Measurements from ENCODE around the gene GTPBP6.
"Not testable (repeated sequence)": the region's sequence is repeated elsewhere in the genome, so short reads cannot be mapped to it uniquely, and the experiment has no call there.

The GTPBP6 gene

GRCh38 chrX:351736-352135 lies 33.1 kb upstream of the GTPBP6 start:
- no peak for DNase-seq (ENCODE audit: low read depth)

- not testable (repeated sequence) for DNase-seq (ENCODE audit: low read depth)
Measured at GRCh38 chrX:351324-351641, 32.7 kb upstream of the GTPBP6 start.

GRCh38 chrX:350534-351323 lies 32.1 kb upstream of the GTPBP6 start:
- no peak for DNase-seq (ENCODE audit: low read depth)

GRCh38 chrX:350148-350533 lies 31.5 kb upstream of the GTPBP6 start:
- DNase-seq (ENCODE audit: low read depth), result no peak

- no peak for DNase-seq (ENCODE audit: low read depth)
Measured at GRCh38 chrX:349702-350101, 31.1 kb upstream of the GTPBP6 start.

GRCh38 chrX:349196-349595 lies 30.6 kb upstream of the GTPBP6 start:
- no peak for DNase-seq (ENCODE audit: low read depth)

DNA sequence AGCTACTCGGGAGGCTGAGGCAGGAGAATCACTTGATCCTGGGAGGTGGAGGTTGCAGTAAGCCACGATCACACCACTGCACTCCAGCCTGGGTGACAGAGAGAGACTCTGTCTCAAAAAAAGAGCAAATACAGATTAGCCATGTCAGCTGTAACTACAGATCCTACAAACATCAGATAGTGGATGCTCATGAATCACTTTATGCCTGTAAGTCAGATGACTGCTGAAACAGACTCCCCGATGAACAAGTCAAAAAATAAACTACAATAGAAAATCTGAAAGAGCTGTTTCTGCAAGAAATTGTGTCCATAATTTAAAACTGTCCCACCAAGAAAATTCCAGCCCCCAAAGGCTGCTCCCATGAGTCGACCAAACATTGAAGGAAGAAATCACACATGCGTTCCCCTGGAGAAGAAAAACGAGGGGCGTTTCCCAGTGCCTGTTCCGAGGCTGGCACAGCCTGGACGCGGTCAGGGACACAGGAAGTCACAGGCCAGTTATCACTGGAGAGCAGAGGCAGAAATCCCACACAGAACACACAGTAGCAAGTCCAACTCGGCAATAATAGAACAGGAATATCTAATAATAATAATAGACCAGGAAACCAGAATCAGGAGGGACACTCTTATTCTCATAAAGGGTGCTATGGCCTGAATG lies 30.0 kb upstream of the GTPBP6 start:
- no peak for DNase-seq (ENCODE audit: low read depth)

- no peak for DNase-seq (ENCODE audit: low read depth)
Measured at GRCh38 chrX:347351-348117, 28.9 kb upstream of the GTPBP6 start.

DNA sequence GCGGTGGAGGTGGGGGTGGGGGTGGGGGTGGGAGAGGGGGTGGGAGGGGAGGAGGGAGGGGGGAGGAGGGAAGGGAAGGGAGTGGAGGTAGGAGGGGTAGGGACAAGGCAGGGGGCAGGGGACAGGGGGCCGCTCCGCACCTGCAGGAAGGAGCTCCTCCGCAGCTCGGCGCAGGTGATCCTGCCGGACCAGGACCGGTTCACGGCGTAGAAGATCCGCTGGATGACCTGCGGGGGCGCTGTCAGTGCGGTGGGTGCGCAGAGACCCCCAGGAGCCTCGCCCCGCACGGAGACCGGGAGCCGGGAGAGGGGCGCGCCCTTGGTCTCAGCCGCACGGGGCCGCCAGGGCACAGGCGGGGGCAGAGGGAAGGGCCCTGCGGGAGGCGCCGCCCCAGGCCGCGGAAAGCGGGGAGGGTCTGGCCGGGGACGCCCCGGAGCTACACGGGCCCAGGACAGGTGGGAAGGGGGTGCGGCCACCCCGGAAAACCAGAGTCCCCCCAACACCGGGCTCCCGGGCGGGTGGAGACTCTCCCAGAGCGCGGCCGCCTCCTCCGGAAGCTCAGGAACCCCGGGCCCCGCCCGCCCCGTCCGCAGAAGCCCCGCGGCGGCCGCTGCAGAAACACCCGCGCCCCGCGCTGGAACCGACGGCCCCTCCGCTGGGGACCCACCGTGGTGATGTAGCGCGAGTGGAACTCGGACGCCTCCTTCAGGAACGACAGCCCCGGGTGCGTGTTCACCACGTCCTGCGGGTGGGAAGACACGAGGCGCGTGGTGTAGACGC lies 27.6 kb upstream of the GTPBP6 start:
- no peak for DNase-seq (ENCODE audit: low read depth)

DNA sequence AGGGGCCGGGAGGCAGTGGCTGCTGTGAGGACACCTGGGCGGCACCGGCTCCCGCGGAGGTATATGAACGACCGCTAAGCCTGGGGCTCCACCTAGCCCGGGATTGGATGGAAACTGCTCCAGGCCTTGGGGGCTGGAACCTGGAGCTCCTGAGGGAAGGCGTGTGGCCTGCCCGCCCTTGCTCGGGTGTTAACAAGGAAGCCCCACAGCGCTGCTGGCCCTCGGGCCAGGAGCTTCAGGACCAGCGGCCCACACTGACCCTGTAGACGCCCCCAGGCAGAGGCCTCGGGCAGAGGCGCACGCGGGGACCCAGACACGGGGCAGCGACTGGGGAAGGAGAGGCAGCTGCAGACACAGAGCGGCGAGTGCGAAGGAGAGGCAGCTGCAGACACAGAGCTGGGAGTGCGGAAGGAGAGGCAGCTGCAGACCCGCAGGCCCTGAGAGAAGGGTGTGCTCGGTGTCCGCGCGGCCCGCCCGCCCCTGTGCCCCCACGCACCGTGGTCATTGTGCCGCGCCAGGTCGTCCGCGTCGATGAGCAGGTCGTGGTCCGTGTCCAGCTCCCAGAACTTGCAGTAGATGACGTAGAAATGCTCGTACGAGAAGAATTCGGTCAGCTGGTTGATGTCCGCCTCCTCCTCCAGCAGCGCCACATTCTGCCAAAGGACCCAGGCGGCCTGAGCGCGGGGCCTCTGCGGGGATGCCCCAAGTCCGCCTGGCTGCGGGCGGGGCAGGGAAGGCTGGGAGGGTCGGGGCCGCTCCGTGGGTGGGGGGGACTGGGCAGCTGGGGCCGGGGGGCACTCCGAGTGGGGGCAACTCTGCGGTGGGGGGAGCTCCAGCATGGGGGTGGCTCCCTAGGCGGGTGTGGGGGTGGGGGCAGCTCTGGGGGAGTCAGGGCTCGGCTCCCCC lies 26.7 kb upstream of the GTPBP6 start:
- DNase-seq (ENCODE audit: low read depth), result no peak

GRCh38 chrX:344371-344901 lies 25.8 kb upstream of the GTPBP6 start:
- no peak for DNase-seq (ENCODE audit: low read depth)

DNA sequence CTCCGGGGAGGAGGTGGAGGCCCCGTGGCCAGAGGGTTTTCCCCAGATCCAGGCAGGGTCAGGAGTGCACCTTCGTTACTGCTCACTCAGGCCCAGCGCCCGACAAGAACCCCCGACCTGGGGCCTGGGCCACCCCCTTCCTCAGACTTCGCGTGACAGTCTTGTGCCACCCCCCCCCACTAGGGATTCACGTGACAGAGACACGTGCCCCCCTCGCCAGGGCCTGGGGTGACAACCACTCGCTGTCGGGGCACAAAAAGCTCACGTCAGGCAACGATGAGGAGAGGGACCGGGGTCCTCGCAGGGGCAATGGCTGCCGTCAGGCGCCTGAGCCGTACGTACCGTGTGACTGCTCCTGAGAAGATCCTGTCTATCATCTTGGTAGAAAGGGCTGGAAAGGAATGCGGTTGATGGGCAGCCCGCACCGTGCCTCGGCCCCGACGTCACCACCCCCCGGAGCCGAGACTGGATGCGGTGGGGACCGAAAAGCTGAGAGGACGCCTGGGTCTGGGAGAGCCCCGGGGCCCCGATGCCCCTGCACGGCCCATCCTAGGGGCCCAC lies 23.0 kb upstream of the GTPBP6 start:
- DNase-seq (ENCODE audit: low read depth), result no peak

DNA sequence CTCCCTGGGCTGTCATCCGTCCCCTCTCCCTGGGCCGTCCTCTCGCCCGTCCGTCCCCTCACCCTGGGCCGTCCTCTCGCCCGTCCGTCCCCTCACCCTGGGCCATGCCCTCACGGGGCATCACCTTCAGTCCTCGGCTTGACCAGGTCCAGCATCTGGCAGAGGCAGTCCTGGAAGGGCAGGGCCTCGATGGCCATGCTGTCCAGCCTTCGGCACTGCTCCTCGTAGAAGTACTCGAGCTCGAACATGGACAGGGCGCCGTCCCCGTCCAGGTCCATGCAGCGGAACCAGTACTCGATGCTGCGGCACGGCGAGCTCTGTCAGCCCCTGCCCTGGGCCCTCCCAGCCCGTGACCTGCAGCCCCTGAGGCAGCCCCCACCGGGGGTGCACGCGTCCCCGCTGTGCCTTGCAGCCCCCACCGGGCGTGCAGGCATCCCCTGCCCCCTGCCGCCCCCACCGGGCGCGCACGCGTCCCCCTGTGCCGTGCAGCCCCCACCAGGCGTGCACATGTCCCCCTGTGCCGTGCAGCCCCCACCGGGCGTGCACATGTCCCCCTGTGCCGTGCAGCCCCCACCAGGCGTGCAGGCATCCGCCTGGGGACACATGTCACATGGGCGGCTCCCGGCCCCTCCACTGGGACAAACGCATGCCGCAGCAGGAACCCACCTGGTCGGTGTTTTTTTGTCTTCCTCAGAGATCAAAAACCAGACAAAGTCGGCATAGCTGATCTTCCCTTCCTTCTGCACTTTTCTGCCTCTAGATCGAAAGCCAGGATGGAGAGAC lies 22.2 kb upstream of the GTPBP6 start:
- DNase-seq (ENCODE audit: low read depth), result no peak

DNA sequence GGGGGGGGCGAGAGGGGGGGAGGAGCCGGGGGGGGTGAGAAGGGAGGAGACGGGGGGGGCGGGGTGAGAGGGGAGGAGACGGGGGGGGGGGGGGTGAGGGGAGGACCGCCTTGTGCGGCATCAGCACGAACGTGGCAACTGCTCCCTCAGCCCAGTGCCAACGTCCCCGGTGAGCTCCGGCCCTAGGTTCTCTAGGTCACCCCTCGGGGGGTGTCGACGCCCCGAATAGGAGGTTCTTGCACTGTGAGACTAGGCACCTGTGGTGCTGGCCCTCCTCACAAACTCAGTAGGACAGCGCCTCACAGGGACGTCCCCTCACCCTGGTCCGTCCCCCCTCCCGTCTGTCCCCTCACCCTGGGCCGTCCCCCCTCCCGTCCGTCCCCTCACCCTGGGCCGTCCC lies 21.5 kb upstream of the GTPBP6 start:
- DNase-seq (ENCODE audit: low read depth), result no peak

DNA sequence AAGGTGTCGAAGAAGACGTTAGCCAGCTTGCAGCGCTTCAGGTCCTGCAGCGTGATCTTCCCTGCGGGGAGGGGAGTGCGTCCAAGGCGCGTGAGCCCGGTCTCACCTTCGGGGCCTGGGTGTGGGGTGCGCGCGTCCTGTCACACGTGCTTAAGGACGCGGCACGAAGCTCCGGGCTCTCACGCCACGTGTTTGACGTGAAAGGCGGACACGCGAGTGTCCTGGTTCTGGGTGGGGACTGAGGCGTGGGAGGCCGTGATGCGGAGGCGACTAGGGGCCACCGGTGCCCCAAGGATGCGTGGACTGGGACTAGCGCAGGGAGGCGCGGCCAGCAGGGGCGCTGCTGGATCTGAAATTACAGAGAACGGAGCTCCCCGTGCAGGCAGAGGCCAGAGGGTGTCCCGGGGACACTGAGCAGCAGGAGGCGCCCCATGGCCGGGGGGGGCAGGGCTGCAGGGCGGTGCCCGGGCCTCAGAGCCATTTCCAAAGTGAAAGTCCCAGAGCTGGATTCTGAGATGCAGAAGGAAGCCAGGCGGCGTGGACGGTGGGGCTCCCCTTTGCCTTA lies 20.3 kb upstream of the GTPBP6 start:
- DNase-seq (ENCODE audit: low read depth), result no peak

- no peak for DNase-seq (ENCODE audit: low read depth)
Measured at GRCh38 chrX:338281-338835, 19.8 kb upstream of the GTPBP6 start.

- DNase-seq (ENCODE audit: low read depth), result no peak
Measured at GRCh38 chrX:337331-337831, 18.8 kb upstream of the GTPBP6 start.

DNA sequence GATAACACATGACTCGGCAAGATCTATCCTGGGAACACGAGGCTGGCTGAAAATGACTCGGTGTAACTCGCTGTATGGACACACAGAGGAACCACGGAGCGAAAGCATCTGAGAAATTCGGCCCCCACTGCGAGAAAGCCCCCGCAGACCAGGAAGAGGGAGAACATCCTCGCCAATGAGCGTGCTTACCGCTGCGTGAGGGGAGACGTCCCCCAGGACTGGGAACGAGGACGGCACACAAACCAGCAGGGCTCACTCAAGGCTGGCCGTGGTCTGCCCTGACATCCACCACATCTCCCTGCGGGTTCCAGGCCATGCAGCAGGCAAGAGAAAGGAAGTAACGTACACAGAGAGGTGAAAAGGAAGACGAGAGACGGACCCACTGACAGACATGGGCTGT lies 17.6 kb upstream of the GTPBP6 start:
- no peak for DNase-seq (ENCODE audit: low read depth)

DNA sequence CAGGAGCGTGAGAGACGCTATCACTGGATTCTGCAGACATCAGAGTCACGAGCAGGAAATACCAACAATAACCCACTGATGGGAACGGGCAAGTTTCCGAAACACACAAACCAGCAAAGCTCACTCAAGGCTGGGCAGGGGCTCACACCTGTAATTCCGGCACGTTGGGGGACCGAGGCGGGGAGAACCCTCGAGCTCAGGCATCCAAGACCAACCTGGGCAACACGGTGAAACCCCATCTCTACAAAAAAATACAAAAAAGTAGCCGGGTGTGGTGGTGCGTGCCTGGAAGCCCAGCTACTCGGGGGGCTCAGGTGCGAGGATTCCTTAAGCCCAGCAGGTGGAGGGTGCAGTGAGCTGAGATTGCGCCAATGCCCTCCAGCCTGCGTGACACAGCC lies 17.2 kb upstream of the GTPBP6 start:
- DNase-seq (ENCODE audit: low read depth), result no peak
